GM18526 (cell line): ENCODE data around the gene GALR3.

Source experiments
- POLR2A ChIP-seq: IDR thresholded peaks from 3 replicates; pipeline ENCODE4 v1.6.1; 2011; ENCODE audit not compliant: insufficient read length; ENCODE audit errors: extremely low read depth

GALR3 gene

GRCh38 chr22:37797874-37798500, 25.2 kb upstream of the GALR3 start:
- TF ChIP-seq POLR2A = no peak

- no peak for TF ChIP-seq POLR2A
Observed at GRCh38 chr22:37801946-37802309, 21.3 kb upstream of the GALR3 start.

DNA sequence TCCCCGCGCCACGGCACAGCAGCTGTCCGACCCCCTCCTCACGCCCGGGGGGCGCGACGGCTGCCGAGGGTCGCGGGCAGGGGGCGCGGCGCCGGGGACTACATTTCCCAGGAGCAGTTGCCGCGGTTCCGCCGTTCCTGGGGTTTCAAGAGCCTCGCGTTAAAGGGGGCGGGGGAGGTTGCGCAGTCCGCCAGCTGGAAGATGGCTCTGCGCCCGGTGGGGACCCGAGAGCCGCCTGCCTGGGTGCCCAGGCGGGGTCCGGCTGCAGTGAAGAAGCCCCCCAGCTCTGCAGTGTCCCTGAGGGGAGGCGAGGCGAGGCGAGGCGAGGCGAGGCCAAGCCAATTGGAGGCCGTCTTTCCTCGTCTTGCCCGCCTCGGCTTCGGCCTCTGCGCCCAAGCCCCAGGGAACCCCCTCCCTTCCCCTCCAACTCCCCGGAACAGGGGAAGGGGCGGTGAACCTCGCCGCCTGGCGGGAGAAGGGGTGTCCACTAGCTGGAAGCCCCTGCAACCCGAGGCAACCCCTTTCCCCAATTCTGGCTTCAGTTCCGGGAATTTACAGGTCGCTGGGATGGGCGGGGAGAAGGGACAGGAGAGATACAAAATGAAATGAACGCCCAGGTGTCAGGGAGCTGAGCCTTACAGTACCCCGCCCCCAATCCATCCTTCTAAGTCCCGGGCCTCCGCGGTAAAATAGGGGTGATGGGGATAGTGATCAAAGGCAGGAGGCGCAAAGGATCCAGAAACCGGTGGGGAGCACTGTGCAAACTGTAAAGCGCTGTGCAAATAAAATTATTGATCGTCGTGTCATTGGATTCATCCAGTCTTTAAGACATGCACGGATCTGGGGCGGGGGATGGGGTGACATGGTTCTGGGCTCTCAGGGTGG, 20.6 kb upstream of the GALR3 start:
- no peak for TF ChIP-seq POLR2A

DNA sequence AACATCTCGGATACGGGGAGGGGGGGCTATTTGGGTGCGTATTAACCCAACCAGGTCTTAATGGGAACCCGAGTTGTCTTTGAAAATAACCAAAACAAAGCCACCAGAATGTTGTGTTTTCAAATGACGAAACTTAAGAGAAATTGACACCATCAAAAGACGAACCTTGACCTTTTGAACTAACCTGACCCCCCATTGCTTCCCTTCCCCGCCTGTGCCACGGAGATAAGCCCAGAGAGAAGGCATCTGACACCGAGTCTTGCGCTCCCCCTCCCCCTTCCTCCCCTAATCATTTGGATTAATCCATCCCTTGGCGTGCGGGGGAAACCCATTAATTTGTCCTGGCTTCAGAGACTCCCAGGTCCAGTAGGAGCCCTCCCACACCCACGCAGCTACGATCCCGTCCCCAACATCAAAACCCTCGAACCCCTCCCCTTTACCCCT, 20.0 kb upstream of the GALR3 start:
- TF ChIP-seq POLR2A = no peak

DNA sequence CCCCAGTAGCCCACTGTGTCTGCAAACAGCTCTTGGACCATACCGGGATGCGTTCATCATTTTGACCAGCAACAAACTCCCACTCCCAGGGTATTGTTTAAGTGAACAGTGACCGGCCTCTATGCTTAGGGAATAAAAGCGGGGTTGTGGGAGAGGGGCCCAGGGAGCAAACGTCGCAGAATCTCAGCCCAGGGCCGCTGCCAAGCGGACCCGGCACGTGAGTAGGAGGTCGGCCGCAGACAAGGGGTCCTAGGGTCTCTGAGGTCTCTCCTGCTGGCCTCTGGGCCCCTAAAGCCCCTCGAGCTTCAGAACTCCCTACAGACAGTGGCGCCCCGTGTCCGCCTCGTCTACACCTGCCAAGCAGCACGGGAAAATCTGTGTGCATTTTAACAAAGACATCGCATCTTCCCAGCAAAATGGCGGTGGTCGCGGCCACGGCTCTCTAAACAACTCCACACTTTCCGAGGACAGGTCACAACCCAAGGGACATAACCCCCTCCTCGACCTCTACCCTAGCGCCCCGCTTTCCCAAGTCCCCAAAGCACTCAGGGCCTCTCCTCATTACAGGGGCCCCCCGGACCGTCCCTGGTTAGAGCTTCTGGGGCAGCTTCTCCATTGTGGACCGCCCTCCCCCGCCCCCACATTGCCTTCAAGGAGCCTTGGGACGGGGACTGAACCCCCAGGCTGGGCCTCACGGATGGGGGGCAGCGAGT, 19.4 kb upstream of the GALR3 start:
- TF ChIP-seq POLR2A = no peak

GRCh38 chr22:37804352-37804880, 18.8 kb upstream of the GALR3 start:
- no peak for TF ChIP-seq POLR2A

DNA sequence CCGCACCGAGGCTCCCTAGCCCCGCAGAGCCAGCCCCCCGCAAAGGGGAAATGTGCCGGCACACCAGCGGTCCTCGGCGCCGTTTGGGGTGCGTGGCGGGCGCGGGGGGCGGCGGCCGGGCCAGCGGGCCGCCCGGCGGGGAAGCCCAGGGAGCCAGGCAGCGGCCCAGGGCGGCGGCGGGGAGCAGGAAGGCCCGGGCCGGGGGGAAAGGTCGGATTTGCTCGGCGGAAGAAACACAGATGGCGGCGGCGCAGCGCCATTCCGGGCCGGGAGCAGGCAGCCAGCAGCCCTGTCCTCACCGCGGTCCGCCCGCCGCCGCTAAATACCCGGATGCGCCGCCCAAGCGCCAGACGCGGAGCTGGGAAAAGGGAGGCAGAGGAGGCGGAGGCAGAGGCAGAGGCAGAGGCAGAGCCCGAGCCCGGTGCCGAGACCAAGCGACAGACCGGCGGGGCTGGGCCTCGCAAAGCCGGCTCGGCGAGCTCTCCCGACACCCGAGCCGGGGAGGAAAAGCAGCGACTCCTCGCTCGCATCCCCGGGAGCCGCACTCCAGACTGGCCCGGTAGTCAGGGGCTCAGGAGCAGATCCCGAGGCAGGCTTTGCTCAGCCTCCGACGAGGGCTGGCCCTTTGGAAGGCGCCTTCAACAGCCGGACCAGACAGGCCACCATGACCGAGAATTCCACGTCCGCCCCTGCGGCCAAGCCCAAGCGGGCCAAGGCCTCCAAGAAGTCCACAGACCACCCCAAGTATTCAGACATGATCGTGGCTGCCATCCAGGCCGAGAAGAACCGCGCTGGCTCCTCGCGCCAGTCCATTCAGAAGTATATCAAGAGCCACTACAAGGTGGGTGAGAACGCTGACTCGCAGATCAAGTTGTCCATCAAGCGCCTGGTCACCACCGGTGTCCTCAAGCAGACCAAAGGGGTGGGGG, 18.0 kb upstream of the GALR3 start:
- TF ChIP-seq POLR2A = no peak

GRCh38 chr22:37805810-37806277, 17.3 kb upstream of the GALR3 start:
- TF ChIP-seq POLR2A = no peak

DNA sequence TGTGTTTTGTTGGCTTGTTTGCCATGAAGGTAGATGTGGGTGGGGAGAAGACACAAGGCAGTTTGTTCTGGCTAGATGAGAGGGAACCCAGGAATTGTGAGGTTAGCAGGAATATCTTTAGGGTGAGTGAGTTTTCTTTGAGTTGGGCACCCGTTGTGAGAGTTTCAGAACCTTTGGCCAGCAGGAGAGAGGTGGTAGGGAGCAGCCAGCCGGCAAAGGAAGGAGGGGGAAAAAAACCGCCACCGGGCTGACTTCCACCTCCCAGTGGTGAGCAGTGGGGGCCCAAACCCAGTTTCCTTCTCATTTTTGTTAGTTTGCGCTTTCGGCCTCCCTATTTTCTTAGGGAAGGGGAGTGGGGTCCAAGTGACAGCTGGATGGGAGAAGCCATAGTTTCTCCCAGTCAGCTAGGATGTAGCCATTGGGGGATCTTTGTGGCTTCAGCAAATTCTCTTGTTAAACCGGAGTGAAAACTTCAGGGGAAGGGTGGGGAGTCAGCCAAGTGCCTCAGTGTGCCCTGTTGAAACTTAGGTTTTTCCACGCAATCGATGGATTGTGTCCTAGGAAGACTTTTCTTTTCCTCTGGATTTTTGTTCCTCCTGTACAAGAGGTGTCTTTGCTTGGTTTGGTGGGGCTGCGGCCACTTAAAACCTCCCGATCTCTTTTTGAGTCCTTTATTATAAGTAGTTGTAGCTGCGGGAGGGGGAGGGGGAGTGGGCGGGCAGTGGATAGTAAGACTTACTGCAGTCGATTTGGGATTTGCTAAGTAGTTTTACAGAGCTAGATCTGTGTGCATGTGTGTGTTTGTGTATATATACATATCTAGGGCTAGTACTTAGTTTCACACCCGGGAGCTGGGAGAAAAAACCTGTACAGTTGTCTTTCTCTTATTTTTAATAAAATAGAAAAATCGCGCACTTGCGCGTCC, 16.5 kb upstream of the GALR3 start:
- no peak for TF ChIP-seq POLR2A

DNA sequence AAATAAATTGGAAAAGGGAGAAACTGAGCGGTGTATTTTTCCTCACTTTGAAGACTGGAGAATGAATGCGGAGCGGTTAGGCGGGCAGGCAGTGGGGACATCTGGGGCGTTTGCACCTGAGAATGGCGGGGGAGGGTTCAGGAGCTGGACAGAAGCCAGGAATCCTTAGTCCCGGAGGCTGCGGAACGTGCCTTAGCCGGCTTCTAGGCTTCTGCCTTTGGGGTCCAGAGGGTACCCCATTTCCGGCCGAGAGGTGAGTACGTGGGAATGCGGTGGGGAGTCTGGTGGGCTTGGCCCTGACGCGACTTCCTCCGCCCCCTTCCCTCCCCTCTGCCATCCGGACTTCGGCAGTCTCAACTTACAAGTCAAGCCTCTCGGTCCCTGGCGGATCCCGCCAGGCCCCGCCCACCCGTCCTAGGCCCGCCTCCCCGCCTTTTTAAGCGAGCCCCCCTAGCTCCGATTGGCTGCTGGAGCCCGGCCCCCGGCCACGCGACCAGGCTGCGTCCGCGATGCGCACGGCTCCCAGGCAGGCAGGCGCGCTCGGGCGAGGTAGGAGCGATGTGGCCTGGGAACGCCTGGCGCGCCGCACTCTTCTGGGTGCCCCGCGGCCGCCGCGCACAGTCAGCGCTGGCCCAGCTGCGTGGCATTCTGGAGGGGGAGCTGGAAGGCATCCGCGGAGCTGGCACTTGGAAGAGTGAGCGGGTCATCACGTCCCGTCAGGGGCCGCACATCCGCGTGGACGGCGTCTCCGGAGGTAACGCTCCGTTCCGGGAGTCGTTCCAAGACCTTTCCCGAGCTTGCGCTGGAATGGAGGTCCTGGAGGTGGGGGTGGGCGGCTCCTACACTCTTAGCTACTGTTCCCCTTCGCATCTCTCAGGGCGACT, 15.5 kb upstream of the GALR3 start, which contains the start of gene GCAT:
Gene GCAT (plus strand): TSS at position 525 of the 884 bp plus-strand sequence. CDS start 34 bp downstream, at position 559.
- peak; percentile 47 for TF ChIP-seq POLR2A

- no peak for TF ChIP-seq POLR2A
Observed at GRCh38 chr22:37808294-37808657, 14.9 kb upstream of the GALR3 start.

- no peak for TF ChIP-seq POLR2A
Observed at GRCh38 chr22:37809672-37810333, 13.4 kb upstream of the GALR3 start.
